H9 (cell line): ENCODE data around the gene COQ4. TPM values are rescaled to one million over a fixed set of nuclear protein-coding genes. Genes with fewer than 3 reads are reported as not detected.
A peak's percentile ranks its signal among the peaks of the same experiment; 100 is the strongest.

Experiments
- DNase-seq: peaks from one replicate; pipeline ENCODE4 v3.0.0-alpha.2; 2017
- H2AFZ ChIP-seq: one replicate; pipeline ENCODE4 v1.6.1; 2013; ENCODE audit warnings: mild to moderate bottlenecking, low read length, control low read depth, moderate library complexity
- H2AK5ac ChIP-seq: 2 replicates; pipeline ENCODE4 v1.6.1; 2013; ENCODE audit warnings: low read length, control low read depth, mixed read lengths; ENCODE audit not compliant: insufficient read length
- H2BK120ac ChIP-seq: one replicate; pipeline ENCODE4 v1.6.1; 2013; ENCODE audit warnings: low read depth, mild to moderate bottlenecking, low read length, control low read depth, inconsistent platforms; ENCODE audit not compliant: poor library complexity, severe bottlenecking
- H2BK12ac ChIP-seq: 2 replicates; pipeline ENCODE4 v1.6.1; 2013; ENCODE audit warnings: low read length, control low read depth, mixed read lengths, low read depth; ENCODE audit not compliant: insufficient read length
- H2BK15ac ChIP-seq: 2 replicates; pipeline ENCODE4 v1.6.1; 2013; ENCODE audit warnings: low read depth, low read length, control low read depth
- H2BK20ac ChIP-seq: one replicate; pipeline ENCODE4 v1.6.1; 2013; ENCODE audit warnings: low read depth, mild to moderate bottlenecking, low read length, control low read depth, inconsistent platforms; ENCODE audit not compliant: poor library complexity, severe bottlenecking
- H2BK5ac ChIP-seq: 2 replicates; pipeline ENCODE4 v1.6.1; 2013; ENCODE audit warnings: low read length, control low read depth, mixed read lengths; ENCODE audit not compliant: insufficient read length
- H3K14ac ChIP-seq: 2 replicates; pipeline ENCODE4 v1.6.1; 2013; ENCODE audit warnings: low read length, control low read depth; ENCODE audit not compliant: insufficient read depth
- H3K18ac ChIP-seq: 2 replicates; pipeline ENCODE4 v1.6.1; 2013; ENCODE audit warnings: low read depth, mild to moderate bottlenecking, mixed read lengths, low read length, control low read depth; ENCODE audit not compliant: insufficient read length
- H3K23ac ChIP-seq: 2 replicates; pipeline ENCODE4 v1.6.1; 2013; ENCODE audit warnings: low read length, control low read depth, mixed read lengths, low read depth; ENCODE audit not compliant: insufficient read length
- H3K23me2 ChIP-seq: 2 replicates; pipeline ENCODE4 v1.6.1; 2013; ENCODE audit warnings: low read depth, mild to moderate bottlenecking, mixed read lengths, low read length, control low read depth; ENCODE audit not compliant: insufficient read length, poor library complexity, severe bottlenecking
- H3K27ac ChIP-seq: 2 replicates; pipeline ENCODE4 v1.5.1; 2013; ENCODE audit warnings: low read length, control low read depth, mixed read lengths, low read depth; ENCODE audit not compliant: insufficient read length
- H3K27me3 ChIP-seq: 2 replicates; pipeline ENCODE4 v1.6.1; 2013; ENCODE audit warnings: low read length, control low read depth, inconsistent platforms; ENCODE audit not compliant: insufficient read depth
- H3K4ac ChIP-seq: 2 replicates; pipeline ENCODE4 v1.6.1; 2013; ENCODE audit warnings: low read depth, mild to moderate bottlenecking, control low read depth, inconsistent platforms, low read length, moderate library complexity
- H3K4me1 ChIP-seq: 2 replicates; pipeline ENCODE4 v1.6.1; 2013; ENCODE audit warnings: low read length, control low read depth, inconsistent platforms; ENCODE audit not compliant: insufficient read depth
- H3K4me2 ChIP-seq: 2 replicates; pipeline ENCODE4 v1.6.1; 2013; ENCODE audit warnings: low read length, control low read depth, mixed read lengths; ENCODE audit not compliant: insufficient read length, insufficient read depth
- H3K56ac ChIP-seq: 2 replicates; pipeline ENCODE4 v1.6.1; 2013; ENCODE audit warnings: low read depth, mild to moderate bottlenecking, mixed read lengths, low read length, control low read depth; ENCODE audit not compliant: insufficient read length
- H3K79me1 ChIP-seq: 2 replicates; pipeline ENCODE4 v1.6.1; 2013; ENCODE audit warnings: low read depth, mild to moderate bottlenecking, moderate library complexity, low read length, control low read depth, inconsistent platforms; ENCODE audit not compliant: insufficient read depth, poor library complexity, severe bottlenecking
- H3K79me2 ChIP-seq: 2 replicates; pipeline ENCODE4 v1.6.1; 2013; ENCODE audit warnings: low read length, control low read depth, inconsistent platforms; ENCODE audit not compliant: insufficient read depth
- H3K9ac ChIP-seq: 2 replicates; pipeline ENCODE4 v1.6.1; 2013; ENCODE audit warnings: low read length, control low read depth, mixed read lengths; ENCODE audit not compliant: insufficient read length; ENCODE audit errors: extremely low read depth
- H3K9me3 ChIP-seq: one replicate; pipeline ENCODE4 v1.6.1; 2013; ENCODE audit warnings: low read depth, low read length, inconsistent platforms; ENCODE audit not compliant: control insufficient read depth
- H3T11ph ChIP-seq: one replicate; pipeline ENCODE4 v1.6.1; 2013; ENCODE audit warnings: mild to moderate bottlenecking, low read length, control low read depth, inconsistent platforms
- H4K20me1 ChIP-seq: one replicate; pipeline ENCODE4 v1.6.1; 2013; ENCODE audit not compliant: control insufficient read depth, insufficient read length, insufficient read depth
- H4K5ac ChIP-seq: 2 replicates; pipeline ENCODE4 v1.6.1; 2013; ENCODE audit warnings: low read depth, mild to moderate bottlenecking, mixed read lengths, low read length, control low read depth; ENCODE audit not compliant: insufficient read length
- H4K8ac ChIP-seq: replicated peaks from 2 replicates; pipeline ENCODE4 v1.6.1; 2013; ENCODE audit warnings: low read length, control low read depth, mixed read lengths, low read depth; ENCODE audit not compliant: insufficient read length
- H4K91ac ChIP-seq: 2 replicates; pipeline ENCODE4 v1.6.1; 2013; ENCODE audit warnings: low read depth, mild to moderate bottlenecking, moderate library complexity, mixed read lengths, low read length, control low read depth; ENCODE audit not compliant: insufficient read length
- H3K27ac Mint-ChIP-seq, 3 experiments: 2 replicates in 2 of 3; 3 replicates in 1 of 3; pipeline ENCODE4 v1.8.0; 2020 to 2021; ENCODE audit warnings: mixed read lengths in 3 of 3, mild to moderate bottlenecking in 1 of 3, moderate library complexity in 1 of 3
- H3K27me3 Mint-ChIP-seq: 2 replicates; pipeline ENCODE4 v1.8.0; 2021; ENCODE audit warnings: low read depth, mild to moderate bottlenecking, moderate library complexity, mixed read lengths
- H3K36me3 Mint-ChIP-seq, 3 experiments: 2 replicates in 2 of 3; 3 replicates in 1 of 3; pipeline ENCODE4 v1.8.0; 2020 to 2021; ENCODE audit warnings: low read depth in 3 of 3, mixed read lengths in 3 of 3; ENCODE audit not compliant: insufficient read depth in 1 of 3
- H3K4me1 Mint-ChIP-seq, 2 experiments: 2 replicates each; pipeline ENCODE4 v1.8.0; 2020; ENCODE audit warnings: mixed read lengths in 2 of 2
- H3K4me3 Mint-ChIP-seq, 2 experiments: 2 replicates in 1 of 2; 3 replicates in 1 of 2; pipeline ENCODE4 v1.8.0; 2020 to 2021; ENCODE audit warnings: mild to moderate bottlenecking in 2 of 2, mixed read lengths in 2 of 2, moderate library complexity in 1 of 2
- H3K9me3 Mint-ChIP-seq, 2 experiments: 2 replicates in 1 of 2; 3 replicates in 1 of 2; pipeline ENCODE4 v1.8.0; 2020; ENCODE audit warnings: mild to moderate bottlenecking in 2 of 2, mixed read lengths in 2 of 2, moderate library complexity in 1 of 2
- CTCF ChIP-seq: fragments of 200-600 bp; sonication (generic); conservative IDR thresholded peaks from 3 replicates; pipeline ENCODE4 v1.8.0; 2021; ENCODE audit warnings: antibody characterized with exemption, mild to moderate bottlenecking
- WGBS: extraction: QIAGEN DNeasy Blood & Tissue Kit; methylation state at CpG from one replicate; pipeline ENCODE4 v1.1.7; 2013; ENCODE audit warnings: missing lambda C conversion rate, low lambda C conversion rate, mixed read lengths; ENCODE audit not compliant: insufficient read length; ENCODE audit errors: extremely low coverage; 5-methylcytosine and 5-hydroxymethylcytosine counted together
- total RNA-seq: library from RNA; stranded (reverse); gene quantifications from 2 replicates; pipeline ENCODE4 v1.2.1, GENCODE V29; 2021

Gene COQ4
- total RNA-seq, 1 experiment from 2014 or later: 38.4 TPM

- Histone ChIP-seq H2BK5ac (no peak overlapping the region), H3T11ph (no peak overlapping the region), H3K56ac (no peak overlapping the region), H3K9ac (no peak overlapping the region), H3K4ac (no peak overlapping the region), H3K4me2 (peak overlapping the region; percentile 0), H4K5ac (no peak overlapping the region), H3K23me2 (no peaks in the 10 kb centered on the region), H2BK12ac (no peak overlapping the region), H2BK120ac (no peak overlapping the region), H3K14ac (no peak overlapping the region), H3K27me3 (peaks cover 20% of the 10 kb centered on the region; the same call in 1 of the 2 replicates), H4K20me1 (no peaks in the 10 kb centered on the region), H2BK20ac (no peak overlapping the region), H4K8ac (no peak overlapping the region), H2BK15ac (no peak overlapping the region), H4K91ac (no peak overlapping the region), H3K27ac (no peak overlapping the region), H2AFZ (no peak overlapping the region), H3K79me2 (no peaks in the 10 kb centered on the region), H3K9me3 (no peaks in the 10 kb centered on the region), H2AK5ac (no peak overlapping the region), H3K79me1 (no peaks in the 10 kb centered on the region), H3K4me1 (peaks cover 7% of the 10 kb centered on the region; the same call in 1 of the 2 replicates), H3K18ac (no peak overlapping the region), H3K23ac (no peak overlapping the region)
- Mint-ChIP-seq H3K36me3 (peaks cover 0 to 2% (median 0%) of the 10 kb centered on the region in 3 experiments; a peak in 4 of 7 replicates), H3K27me3 (peaks cover 68% of the 10 kb centered on the region), H3K9me3 (peaks cover 2 to 6% of the 10 kb centered on the region in 2 experiments; a peak in 3 of 5 replicates), H3K4me1 (peaks cover 14 to 22% of the 10 kb centered on the region in 2 experiments), H3K27ac (no peak overlapping the region), H3K4me3 (peak overlapping the region in 1 of 2 experiments; percentile 67; a peak in 2 of 5 replicates)
- WGBS: no CpG with 5 or more reads among the region's 20 CpGs
- DNase-seq: peak; percentile 88
- TF ChIP-seq CTCF: peak; percentile 94
Observed at GRCh38 chr9:128361986-128362646, 39.5 kb downstream of the COQ4 start.
